T-helper 1 cell treated with Interleukin-12 subunit alpha and Interleukin-12 subunit beta and Interleukin-4 antibody, amounts not matched to agents 30 ng/mL and 1 ng/mL, for 36 hours (primary cell): ENCODE data around the gene BPHL. TPM values are rescaled to one million over a fixed set of nuclear protein-coding genes. Genes with fewer than 3 reads are reported as not detected.

Source experiments
- total RNA-seq: library from RNA; stranded (reverse); gene quantifications from 2 replicates; pipeline ENCODE4 v1.2.3, GENCODE V29; 2022

The BPHL gene
- total RNA-seq, 1 donor from 2014 or later: 8.9 TPM

Other genes with a start within 250 kb of the BPHL start
- 71.3 and 74.0 TPM in 2 replicates for gene SERPINB9, start 215.4 kb upstream of the BPHL start, total RNA-seq
- gene SERPINB6, start 147.1 kb upstream of the BPHL start, total RNA-seq: 16.3 and 17.5 TPM in 2 replicates
- gene NQO2, start 118.8 kb upstream of the BPHL start, total RNA-seq: 38.1 and 43.2 TPM in 2 replicates
- 35.3 and 35.8 TPM in 2 replicates for gene RIPK1, start 50.2 kb upstream of the BPHL start, total RNA-seq
- 4.5 and 4.7 TPM in 2 replicates for gene TUBB2A, start 38.8 kb downstream of the BPHL start, total RNA-seq
- gene TUBB2B, start 108.9 kb downstream of the BPHL start, total RNA-seq: 0.12 TPM in 1 of 2 replicates, not detected in the other
- gene PSMG4, start 140.2 kb downstream of the BPHL start, total RNA-seq: 24.0 and 24.5 TPM in 2 replicates